CD4-positive, alpha-beta T cell (primary cell): ENCODE results near the gene MOGAT1. TPM values are rescaled to one million over a fixed set of nuclear protein-coding genes. Genes with fewer than 3 reads are reported as not detected.

Source experiments
- ATAC-seq: fragments of 200-7000 bp; cut with Tn5 transposase; one replicate; pipeline ENCODE4 v1.10.0; 2022; ENCODE audit warnings: mild to moderate bottlenecking; ENCODE audit not compliant: poor library complexity
- CTCF ChIA-PET: fragments of 350-600 bp; sonication (Branson Sonifier 250); formaldehyde crosslinking; loops from one replicate; lab custom pipeline; 2021; ENCODE audit warnings: antibody characterized with exemption, inconsistent platforms; lab: Charles Lee
- POLR2A ChIA-PET: fragments of 350-600 bp; sonication (Branson Sonifier 250); formaldehyde crosslinking; loops from one replicate; lab custom pipeline; 2021; ENCODE audit warnings: antibody characterized with exemption, inconsistent platforms; lab: Charles Lee
- DNase-seq, 14 experiments: peaks; one replicate each; pipeline ENCODE4 v3.0.0-alpha.2; 2013 to 2020; ENCODE audit warnings: mixed read lengths in 2 of 14
- H3K27ac ChIP-seq, 2 donors: one replicate each; pipeline versions ENCODE4 v1.5.1 to v1.7.0; 2013; ENCODE audit warnings: low read length in 2 of 2, low read depth in 1 of 2, mild to moderate bottlenecking in 1 of 2
- H3K27me3 ChIP-seq, 2 experiments: 1 replicate in 1 of 2; 2 replicates in 1 of 2; pipeline versions ENCODE4 v1.6.1 to v1.7.0; 2013; ENCODE audit warnings: low read length in 2 of 2, control low read depth in 1 of 2, mild to moderate bottlenecking in 1 of 2, moderate library complexity in 1 of 2; ENCODE audit not compliant: insufficient read depth in 2 of 2, control insufficient read depth in 1 of 2
- H3K36me3 ChIP-seq: one replicate; pipeline ENCODE4 v1.6.1; 2013; ENCODE audit warnings: low read length, control low read depth; ENCODE audit not compliant: insufficient read depth
- H3K4me1 ChIP-seq: one replicate; pipeline ENCODE4 v1.6.1; 2013; ENCODE audit warnings: low read length, control low read depth; ENCODE audit not compliant: insufficient read depth
- H3K4me3 ChIP-seq: one replicate; pipeline ENCODE4 v1.5.1; 2013; ENCODE audit warnings: mild to moderate bottlenecking, low read length, moderate library complexity
- H3K9me3 ChIP-seq, 2 experiments: 1 replicate in 1 of 2; 2 replicates in 1 of 2; pipeline versions ENCODE4 v1.6.1 to v1.7.0; 2013; ENCODE audit warnings: low read length in 2 of 2, mild to moderate bottlenecking in 2 of 2, control low read depth in 1 of 2, moderate library complexity in 1 of 2; ENCODE audit not compliant: control insufficient read depth in 1 of 2, insufficient read depth in 1 of 2
- H3K27ac Mint-ChIP-seq: one replicate; pipeline ENCODE4 v1.8.0; 2020; ENCODE audit warnings: mixed read lengths
- H3K27me3 Mint-ChIP-seq: one replicate; pipeline ENCODE4 v1.8.0; 2021; ENCODE audit warnings: mixed read lengths
- H3K36me3 Mint-ChIP-seq: one replicate; pipeline ENCODE4 v1.8.0; 2021; ENCODE audit warnings: low read depth, mixed read lengths
- H3K4me1 Mint-ChIP-seq: one replicate; pipeline ENCODE4 v1.8.0; 2021; ENCODE audit warnings: low read depth, mixed read lengths
- H3K4me3 Mint-ChIP-seq: one replicate; pipeline ENCODE4 v1.8.0; 2020; ENCODE audit warnings: mild to moderate bottlenecking, mixed read lengths
- H3K9me3 Mint-ChIP-seq: one replicate; pipeline ENCODE4 v1.8.0; 2020; ENCODE audit warnings: mixed read lengths
- CTCF ChIP-seq: fragments of 200-600 bp; IDR thresholded peaks from one replicate; pipeline ENCODE4 v1.8.0; 2022; ENCODE audit warnings: antibody characterized with exemption, mild to moderate bottlenecking
- intact Hi-C, 2 experiments: fragments of 100-400 bp; cut with DNase I in 1 of 2; cut with micrococcal nuclease in 1 of 2; formaldehyde crosslinking; loops; one replicate each; pipeline versions ENCODE4 v1.15.1 to v1.9.0; 2023 to 2025; cut with DNase I, micrococcal nuclease
- polyA plus RNA-seq, 2 donors: library from polyadenylated mRNA; unstranded; fragments of 120-200 nt; gene quantifications; one replicate each; pipeline ENCODE4 v1.2.1, GENCODE V29; 2013
- total RNA-seq, 174 experiments: library from RNA in 2 of 174; stranded (reverse) in 2 of 174; gene quantifications; one replicate each; pipeline ENCODE4 v1.2.3 and lab custom pipeline; 2021 to 2026

MOGAT1 gene, protein sequence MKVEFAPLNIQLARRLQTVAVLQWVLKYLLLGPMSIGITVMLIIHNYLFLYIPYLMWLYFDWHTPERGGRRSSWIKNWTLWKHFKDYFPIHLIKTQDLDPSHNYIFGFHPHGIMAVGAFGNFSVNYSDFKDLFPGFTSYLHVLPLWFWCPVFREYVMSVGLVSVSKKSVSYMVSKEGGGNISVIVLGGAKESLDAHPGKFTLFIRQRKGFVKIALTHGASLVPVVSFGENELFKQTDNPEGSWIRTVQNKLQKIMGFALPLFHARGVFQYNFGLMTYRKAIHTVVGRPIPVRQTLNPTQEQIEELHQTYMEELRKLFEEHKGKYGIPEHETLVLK
- total RNA-seq: not detected
- not detected for polyA plus RNA-seq (2013, experiment 1 of 2)
- polyA plus RNA-seq (2013, experiment 2 of 2): not detected
- 0 to 0.11 (median 0) reads per million in 172 experiments for total RNA-seq (lab: John Stamatoyannopoulos, UW)

GRCh38 chr2:222671259-222672067 is at the start of gene MOGAT1:
TSS of gene MOGAT1 (plus strand) at chr2:222671658. CDS start at chr2:222671786, 128 bp downstream.
- TF ChIP-seq CTCF: no peak
- H3K9me3 ChIP-seq: no peaks in the 10 kb centered on the region
- H3K27ac ChIP-seq: no peak within 1 kb of the TSS
- ATAC-seq: peak; percentile 37
- CTCF ChIA-PET: interaction anchor here (2.3 kb wide), 1 partner anchor 19 kb away, joined by 6 read pairs; no protein-coding TSS in a partner anchor
- POLR2A ChIA-PET: no interaction called here
- peak in 2 of 14 experiments; percentile 11 to 15 for DNase-seq
- H3K36me3 ChIP-seq: no peaks in the 10 kb centered on the region
- H3K4me3 ChIP-seq: peak within 1 kb of the TSS; percentile 15
- H3K27me3 ChIP-seq: peaks cover 24 to 40% of the 10 kb centered on the region in 2 experiments
- H3K4me3 Mint-ChIP-seq: no peak within 1 kb of the TSS
- peaks cover 69% of the 10 kb centered on the region for H3K27me3 Mint-ChIP-seq
- no peak within 1 kb of the TSS for H3K27ac Mint-ChIP-seq
- H3K36me3 Mint-ChIP-seq: no peaks in the 10 kb centered on the region
- intact Hi-C loops: no loop called here
- no peaks in the 10 kb centered on the region for H3K9me3 Mint-ChIP-seq
- H3K4me1 ChIP-seq: peaks cover 9% of the 10 kb centered on the region
- H3K4me1 Mint-ChIP-seq: peaks cover 13% of the 10 kb centered on the region

- CTCF ChIA-PET: no interaction called here
- no peaks in the 10 kb centered on the region for H3K27me3 ChIP-seq
- Mint-ChIP-seq H3K4me1 (no peaks in the 10 kb centered on the region), H3K27me3 (no peaks in the 10 kb centered on the region), H3K36me3 (peaks cover 85% of the 10 kb centered on the region), H3K9me3 (no peaks in the 10 kb centered on the region), H3K27ac (no peak overlapping the region), H3K4me3 (no peak overlapping the region)
- no peak for TF ChIP-seq CTCF
- peaks cover 66% of the 10 kb centered on the region for H3K36me3 ChIP-seq
- POLR2A ChIA-PET: no interaction called here
- intact Hi-C loops: no loop called here
- no peaks in the 10 kb centered on the region for H3K4me1 ChIP-seq
- ATAC-seq (no peak), DNase-seq (no peak)
- H3K4me3 ChIP-seq: no peak overlapping the region
- H3K9me3 ChIP-seq: no peaks in the 10 kb centered on the region
- no peak overlapping the region for H3K27ac ChIP-seq
Measured at GRCh38 chr2:222621893-222622292, 49.6 kb upstream of the MOGAT1 start.

- no peaks in the 10 kb centered on the region for H3K27me3 ChIP-seq
- no peaks in the 10 kb centered on the region for H3K4me1 ChIP-seq
- H3K27ac ChIP-seq: no peak overlapping the region
- H3K36me3 ChIP-seq: peaks cover 76% of the 10 kb centered on the region
- H3K4me3 Mint-ChIP-seq: no peak overlapping the region
- DNase-seq (no peak), ATAC-seq (no peak)
- H3K9me3 ChIP-seq: no peaks in the 10 kb centered on the region
- no peaks in the 10 kb centered on the region for H3K27me3 Mint-ChIP-seq
- H3K27ac Mint-ChIP-seq: no peak overlapping the region
- no peak for TF ChIP-seq CTCF
- H3K4me3 ChIP-seq: no peak overlapping the region
- ChIA-PET CTCF (no interaction called here), POLR2A (no interaction called here)
- intact Hi-C loops: no loop called here
- H3K4me1 Mint-ChIP-seq: no peaks in the 10 kb centered on the region
- H3K36me3 Mint-ChIP-seq: peaks cover 89% of the 10 kb centered on the region
- no peaks in the 10 kb centered on the region for H3K9me3 Mint-ChIP-seq
Measured at GRCh38 chr2:222622910-222623309, 48.5 kb upstream of the MOGAT1 start.
